ENCODE results near the gene ARMC10. TPM values are rescaled to one million over a fixed set of nuclear protein-coding genes. Genes with fewer than 3 reads are reported as not detected.
"Not testable (repeated sequence)": the region's sequence is repeated elsewhere in the genome, so short reads cannot be mapped to it uniquely, and the experiment has no call there.

ARMC10 gene
- total RNA-seq, 2 experiments from 2014 or later: 27.0 to 31.5 TPM

DNA sequence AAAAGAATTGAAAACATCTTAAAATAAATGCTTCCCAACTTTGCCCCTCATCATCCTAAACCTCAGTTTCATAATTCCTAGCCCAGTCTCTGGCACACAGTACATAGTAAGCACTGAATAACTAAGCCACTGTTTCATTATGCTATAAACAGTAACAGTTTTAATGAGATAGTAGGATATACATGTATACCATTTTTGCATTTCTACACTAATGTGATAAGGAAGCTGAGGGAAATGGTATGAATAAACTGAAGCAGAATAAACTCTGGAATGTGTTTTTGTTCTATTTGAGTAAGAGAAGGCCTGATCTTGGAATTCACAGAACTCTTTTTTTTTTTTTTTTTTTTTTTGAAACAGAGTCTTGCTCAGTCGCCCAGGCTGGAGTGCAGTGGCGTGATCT, 65.1 kb downstream of the ARMC10 start:
- H3K27me3 Mint-ChIP-seq: no peaks in the 10 kb centered on the region
- H3K4me3 Mint-ChIP-seq: no peak overlapping the region
- peaks cover 14% of the 10 kb centered on the region for H3K4me1 Mint-ChIP-seq
- POLR2A ChIA-PET: interaction anchor here (0.7 kb wide), 1 partner anchor 10 kb away, joined by 3 read pairs; no protein-coding TSS in a partner anchor
- H3K27ac Mint-ChIP-seq: no peak overlapping the region
- CTCF ChIA-PET: no interaction called here
- no peak for DNase-seq
- H3K9me3 Mint-ChIP-seq: no peaks in the 10 kb centered on the region
- H3K36me3 Mint-ChIP-seq (ENCODE audit: low read depth): peaks cover 16% of the 10 kb centered on the region

DNA sequence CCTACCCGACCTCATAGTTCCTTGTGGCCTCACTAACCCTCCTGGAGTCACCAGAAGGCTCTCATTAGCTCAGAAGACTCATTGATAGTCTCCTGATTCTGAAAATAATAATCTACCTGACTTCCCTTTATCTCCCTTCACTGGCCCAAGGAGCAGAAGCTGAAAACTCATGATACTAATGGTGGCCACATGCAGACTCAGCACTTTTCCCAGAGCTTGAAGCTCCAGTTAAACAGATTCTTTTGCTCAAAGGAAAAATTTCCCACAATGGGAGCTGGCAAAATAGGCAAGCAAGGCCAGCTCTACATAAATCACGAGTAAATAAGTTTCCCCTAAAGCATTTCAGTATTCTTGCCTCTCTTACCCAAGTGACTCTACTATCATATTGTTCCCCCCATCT, 65.7 kb downstream of the ARMC10 start:
- DNase-seq: no peak
- H3K27me3 Mint-ChIP-seq: no peaks in the 10 kb centered on the region
- H3K9me3 Mint-ChIP-seq: no peaks in the 10 kb centered on the region
- H3K4me3 Mint-ChIP-seq: no peak overlapping the region
- ChIA-PET POLR2A (interaction anchor here (0.7 kb wide), 1 partner anchor 9 kb away, joined by 3 read pairs; no protein-coding TSS in a partner anchor), CTCF (no interaction called here)
- peaks cover 16% of the 10 kb centered on the region for H3K4me1 Mint-ChIP-seq
- peaks cover 16% of the 10 kb centered on the region for H3K36me3 Mint-ChIP-seq (ENCODE audit: low read depth)
- no peak overlapping the region for H3K27ac Mint-ChIP-seq

DNA sequence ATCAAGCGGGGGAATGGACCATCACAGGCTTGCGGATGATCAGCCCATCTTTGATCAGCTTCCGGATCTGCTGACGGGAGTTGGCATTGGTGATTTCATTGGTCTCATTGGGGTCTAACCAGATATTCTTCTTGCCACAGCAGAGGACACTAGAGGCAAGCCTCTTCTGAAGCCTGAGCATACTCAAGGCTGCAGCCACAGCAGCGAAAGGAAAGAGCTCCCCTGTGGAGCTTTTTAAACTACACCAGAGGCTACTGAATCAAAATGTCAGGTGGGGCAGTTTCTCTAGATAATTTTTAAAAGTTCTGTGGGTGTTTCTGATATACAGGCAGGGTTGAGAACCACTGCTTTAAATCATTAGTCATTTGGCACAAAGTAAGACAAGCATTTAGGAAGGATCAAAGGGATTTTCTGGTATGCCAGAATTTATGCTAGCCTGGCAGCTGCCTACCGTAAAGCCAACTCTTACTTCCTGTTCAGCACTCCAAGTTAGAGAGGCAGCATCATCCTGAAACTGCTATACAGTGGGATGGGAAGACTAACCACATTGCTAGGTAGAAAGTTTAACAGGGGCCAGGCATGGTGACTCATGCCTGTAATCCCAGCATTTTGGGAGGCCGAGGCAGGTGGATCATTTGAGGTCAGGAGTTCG, 66.9 kb downstream of the ARMC10 start:
- ChIA-PET POLR2A (no interaction called here), CTCF (no interaction called here)
- H3K36me3 Mint-ChIP-seq (ENCODE audit: low read depth): peaks cover 20% of the 10 kb centered on the region
- H3K27ac Mint-ChIP-seq: no peak overlapping the region
- H3K4me3 Mint-ChIP-seq: no peak overlapping the region
- H3K9me3 Mint-ChIP-seq: no peaks in the 10 kb centered on the region
- H3K4me1 Mint-ChIP-seq: peaks cover 23% of the 10 kb centered on the region
- no peaks in the 10 kb centered on the region for H3K27me3 Mint-ChIP-seq
- DNase-seq: no peak

- CTCF ChIA-PET: no interaction called here
- Mint-ChIP-seq H3K4me3 (no peak overlapping the region), H3K4me1 (peaks cover 29% of the 10 kb centered on the region), H3K27me3 (no peaks in the 10 kb centered on the region), H3K9me3 (no peaks in the 10 kb centered on the region), H3K36me3 (ENCODE audit: low read depth) (peaks cover 20% of the 10 kb centered on the region), H3K27ac (no peak overlapping the region)
- POLR2A ChIA-PET: no interaction called here
- DNase-seq: no peak
Observed at GRCh38 chr7:103142494-103142893, 67.6 kb downstream of the ARMC10 start.

- POLR2A ChIA-PET: no interaction called here
Observed at GRCh38 chr7:103143868-103144267, 68.9 kb downstream of the ARMC10 start.

DNA sequence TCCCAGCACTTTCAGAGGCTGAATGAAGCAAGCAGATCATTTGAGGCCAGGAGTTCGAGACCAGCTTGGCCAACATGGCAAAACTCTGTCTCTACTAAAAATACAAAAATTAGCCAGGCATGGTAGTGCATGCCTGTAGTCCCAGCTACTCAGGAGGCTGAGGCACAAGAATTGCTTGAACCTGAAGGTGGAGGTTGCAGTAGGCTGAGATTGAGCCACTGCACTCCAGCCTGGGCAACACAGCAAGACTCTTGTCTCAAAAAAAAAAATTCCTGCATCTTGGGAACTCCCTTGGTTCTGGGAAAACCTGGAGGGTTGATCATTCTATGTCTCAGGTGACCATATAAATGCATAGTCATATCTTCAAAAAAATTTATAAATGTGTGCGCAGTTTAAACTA, 69.8 kb downstream of the ARMC10 start:
- H3K27me3 Mint-ChIP-seq, H3K4me3 Mint-ChIP-seq, DNase-seq, CTCF ChIA-PET, H3K9me3 Mint-ChIP-seq, POLR2A ChIA-PET, H3K27ac Mint-ChIP-seq: not testable (repeated sequence)
- peaks cover 43% of the 10 kb centered on the region for H3K4me1 Mint-ChIP-seq
- H3K36me3 Mint-ChIP-seq (ENCODE audit: low read depth): peaks cover 27% of the 10 kb centered on the region

More at GRCh38 chr7:103143868-103144267, 68.9 kb downstream of the ARMC10 start:
- CTCF ChIA-PET: no interaction called here
- H3K9me3 Mint-ChIP-seq: no peaks in the 10 kb centered on the region
- no peak overlapping the region for H3K4me3 Mint-ChIP-seq
- H3K27me3 Mint-ChIP-seq: no peaks in the 10 kb centered on the region
- H3K36me3 Mint-ChIP-seq (ENCODE audit: low read depth): peaks cover 27% of the 10 kb centered on the region
- peaks cover 39% of the 10 kb centered on the region for H3K4me1 Mint-ChIP-seq
- H3K27ac Mint-ChIP-seq: no peak overlapping the region
- no peak for DNase-seq

DNA sequence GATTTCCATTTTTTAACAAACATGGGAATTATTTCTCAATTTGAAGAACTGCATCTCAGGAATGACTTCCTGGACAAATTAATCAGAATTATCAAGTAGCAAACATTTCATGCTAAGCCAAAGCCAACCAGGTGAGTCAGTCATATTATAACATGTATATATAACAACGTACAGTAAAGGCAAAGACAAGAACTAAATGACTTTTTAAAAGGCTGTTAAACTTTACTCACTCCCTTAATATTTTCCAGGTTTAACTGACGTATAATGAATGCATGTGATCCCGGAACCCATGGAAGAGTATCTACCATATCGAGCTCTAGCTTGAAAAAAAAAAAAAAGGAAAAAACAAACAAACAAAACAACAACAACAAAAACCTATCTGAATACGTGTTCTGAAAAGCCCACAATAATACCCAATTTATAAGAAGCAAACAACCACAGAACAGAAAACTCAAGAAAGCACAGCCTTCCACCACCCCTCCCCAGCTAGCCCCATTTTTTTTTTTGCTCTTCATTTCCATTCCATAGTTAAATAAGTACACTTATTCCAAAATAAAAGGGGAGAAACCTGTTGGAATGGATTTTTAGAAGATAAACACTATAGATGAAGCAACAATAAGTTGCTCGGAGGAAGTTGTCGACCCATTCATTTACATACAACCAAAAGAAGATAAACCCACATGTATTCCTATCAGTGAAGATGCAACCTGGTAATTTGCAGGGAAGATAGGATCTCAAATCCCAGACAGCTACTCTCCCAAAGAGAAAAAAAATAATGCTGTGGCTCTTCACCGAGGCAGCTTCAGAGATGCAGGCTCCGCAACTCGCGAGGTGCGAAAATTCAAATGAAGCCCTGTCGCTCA, 73.4 kb downstream of the ARMC10 start:
- no peak for DNase-seq
- Mint-ChIP-seq H3K27ac (peak overlapping the region; percentile 94), H3K4me1 (peaks cover 45% of the 10 kb centered on the region), H3K4me3 (peak overlapping the region; percentile 93), H3K27me3 (no peaks in the 10 kb centered on the region), H3K36me3 (ENCODE audit: low read depth) (peaks cover 18% of the 10 kb centered on the region), H3K9me3 (no peaks in the 10 kb centered on the region)
- ChIA-PET CTCF (interaction anchor here (0.6 to 1.3 kb wide), 2 partner anchors 73 to 132 kb away, joined by 3 to 4 read pairs; partner anchors contain the start of genes ARMC10 and FBXL13), POLR2A (interaction anchor here (0.6 to 1.8 kb wide), 5 partner anchors 73 to 1796 kb away, joined by 3 to 6 read pairs (median 4); partner anchors contain the start of genes ARMC10 and FBXL13)

Other genes with a start within 250 kb of the ARMC10 start
- under 1 TPM in 1 of 2 experiments, not detected in 1; 0.15 TPM for gene LRRC17, start 162.1 kb upstream of the ARMC10 start, total RNA-seq
- gene FBXL13, start 344 bp upstream of the ARMC10 start, total RNA-seq: under 1 TPM in 1 of 2 experiments, not detected in 1; 0.58 TPM
- gene NAPEPLD, start 74.0 kb downstream of the ARMC10 start, total RNA-seq: 10 to 100 TPM; 10.7 to 11.5 TPM
- 10 to 100 TPM; 63.9 TPM for gene PMPCB, start 222.3 kb downstream of the ARMC10 start, total RNA-seq